Body of pancreas (tissue), 4 donors: ENCODE results near the gene TBC1D9B. TPM values are rescaled to one million over a fixed set of nuclear protein-coding genes. Genes with fewer than 3 reads are reported as not detected.

Experiments
- ATAC-seq: fragments of 150-250 bp; one replicate; pipeline ENCODE4 v1.9.1; 2016
- DNase-seq, 4 donors: peaks; one replicate each; pipeline ENCODE4 v3.0.0-alpha.2; 2019
- H3K27ac ChIP-seq, 4 donors: fragments of 200-600 bp; sonication (generic); 1 replicate in 3 of 4; 2 replicates in 1 of 4; pipeline versions ENCODE4 v1.5.1 to v1.6.1; 2016 to 2019; ENCODE audit warnings: mild to moderate bottlenecking in 1 of 4, mixed read lengths in 1 of 4, moderate library complexity in 1 of 4
- H3K27me3 ChIP-seq, 2 donors: fragments of 200-600 bp; sonication (generic); one replicate each; pipeline ENCODE4 v1.6.0; 2016; ENCODE audit warnings: mild to moderate bottlenecking in 1 of 2
- H3K36me3 ChIP-seq, 2 donors: fragments of 200-600 bp; sonication (generic); replicated peaks in 1 of 2; 2 replicates each; pipeline ENCODE4 v1.5.1; 2016; ENCODE audit warnings: low read depth in 2 of 2; ENCODE audit not compliant: insufficient read depth in 1 of 2
- H3K4me1 ChIP-seq: fragments of 200-600 bp; sonication (generic); one replicate; pipeline ENCODE4 v1.6.0; 2016
- H3K4me3 ChIP-seq, 2 donors: fragments of 200-600 bp; sonication (generic); 1 replicate in 1 of 2; 2 replicates in 1 of 2; pipeline ENCODE4 v1.5.1; 2016 to 2019
- H3K9me3 ChIP-seq, 3 donors: fragments of 200-600 bp; sonication (generic); 1 replicate in 2 of 3; 2 replicates in 1 of 3; pipeline ENCODE4 v1.5.1; 2016
- POLR2A ChIP-seq, 3 donors: fragments of 450-650 bp; IDR thresholded peaks; one replicate each; pipeline ENCODE4 v1.6.1; 2016; ENCODE audit warnings: antibody characterized with exemption in 3 of 3, mild to moderate bottlenecking in 2 of 3
- WGBS, 2 donors: methylation state at CpG; one replicate each; pipeline ENCODE4 v1.1.5; 2017; 5-methylcytosine and 5-hydroxymethylcytosine counted together
- intact Hi-C: fragments of 100-400 bp; cut with DNase I; formaldehyde crosslinking; loops from one replicate; pipeline ENCODE4 v1.15.1; 2023
- small RNA-seq: library from RNA; depleted of rRNA; stranded (forward); fragments of <200 nt; gene quantifications from one replicate; pipeline ENCODE3, GENCODE V24; 2016
- total RNA-seq, 2 donors: library from RNA; depleted of rRNA; stranded (reverse); fragments of >200 nt; gene quantifications; one replicate each; pipeline ENCODE4 v1.1.0, GENCODE V29; 2016
- TF ChIP-seq, protein P1 (sequence below), 7 experiments: fragments of 450-650 bp in 4 of 7; fragments of 200-600 bp in 3 of 7; sonication (generic) in 3 of 7; IDR thresholded peaks; one replicate each; pipeline ENCODE4 v1.5.1; 2016 to 2019; ENCODE audit warnings: antibody characterized with exemption in 7 of 7

TBC1D9B gene
- total RNA-seq, 2 donors from 2014 or later, result 69.8 to 121 TPM

DNA sequence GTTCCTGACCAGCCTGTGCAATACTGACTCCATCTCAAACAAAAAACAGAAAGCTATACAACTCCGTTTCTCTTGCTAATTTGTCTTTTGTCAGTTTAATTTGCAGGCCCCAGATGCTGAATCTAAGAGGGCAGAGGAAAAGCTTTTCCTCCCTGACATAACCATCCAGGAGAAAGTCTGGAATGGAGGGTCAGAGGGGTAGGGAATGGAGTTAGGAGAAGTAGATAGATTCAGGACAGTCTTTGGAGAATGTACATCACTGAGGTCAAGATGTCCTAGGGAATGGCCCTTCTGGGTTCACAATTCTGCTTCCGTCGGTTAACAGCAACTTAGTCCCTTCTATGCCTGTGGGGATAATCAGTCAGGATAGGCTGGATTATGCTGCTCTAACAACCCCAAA lies 93.6 kb downstream of the TBC1D9B start:
- H3K9me3 ChIP-seq, result no peaks in the 10 kb centered on the region
- H3K36me3 ChIP-seq, result no peaks in the 10 kb centered on the region
- H3K27ac ChIP-seq, result no peak overlapping the region
- DNase-seq (no peak), ATAC-seq (no peak)
- TF ChIP-seq POLR2A (IDR thresholded peaks at IDR 0.05), result no peak
- TF ChIP-seq, protein P1, sequence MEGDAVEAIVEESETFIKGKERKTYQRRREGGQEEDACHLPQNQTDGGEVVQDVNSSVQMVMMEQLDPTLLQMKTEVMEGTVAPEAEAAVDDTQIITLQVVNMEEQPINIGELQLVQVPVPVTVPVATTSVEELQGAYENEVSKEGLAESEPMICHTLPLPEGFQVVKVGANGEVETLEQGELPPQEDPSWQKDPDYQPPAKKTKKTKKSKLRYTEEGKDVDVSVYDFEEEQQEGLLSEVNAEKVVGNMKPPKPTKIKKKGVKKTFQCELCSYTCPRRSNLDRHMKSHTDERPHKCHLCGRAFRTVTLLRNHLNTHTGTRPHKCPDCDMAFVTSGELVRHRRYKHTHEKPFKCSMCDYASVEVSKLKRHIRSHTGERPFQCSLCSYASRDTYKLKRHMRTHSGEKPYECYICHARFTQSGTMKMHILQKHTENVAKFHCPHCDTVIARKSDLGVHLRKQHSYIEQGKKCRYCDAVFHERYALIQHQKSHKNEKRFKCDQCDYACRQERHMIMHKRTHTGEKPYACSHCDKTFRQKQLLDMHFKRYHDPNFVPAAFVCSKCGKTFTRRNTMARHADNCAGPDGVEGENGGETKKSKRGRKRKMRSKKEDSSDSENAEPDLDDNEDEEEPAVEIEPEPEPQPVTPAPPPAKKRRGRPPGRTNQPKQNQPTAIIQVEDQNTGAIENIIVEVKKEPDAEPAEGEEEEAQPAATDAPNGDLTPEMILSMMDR (IDR thresholded peaks at IDR 0.05), result no peak
- no peaks in the 10 kb centered on the region for H3K27me3 ChIP-seq
- no peak overlapping the region for H3K4me3 ChIP-seq
- 77 to 87% methylated on average over 3 of the region's 3 CpGs for WGBS, 2 donors
- intact Hi-C loops, result no loop called here
- peaks cover 20% of the 10 kb centered on the region for H3K4me1 ChIP-seq

DNA sequence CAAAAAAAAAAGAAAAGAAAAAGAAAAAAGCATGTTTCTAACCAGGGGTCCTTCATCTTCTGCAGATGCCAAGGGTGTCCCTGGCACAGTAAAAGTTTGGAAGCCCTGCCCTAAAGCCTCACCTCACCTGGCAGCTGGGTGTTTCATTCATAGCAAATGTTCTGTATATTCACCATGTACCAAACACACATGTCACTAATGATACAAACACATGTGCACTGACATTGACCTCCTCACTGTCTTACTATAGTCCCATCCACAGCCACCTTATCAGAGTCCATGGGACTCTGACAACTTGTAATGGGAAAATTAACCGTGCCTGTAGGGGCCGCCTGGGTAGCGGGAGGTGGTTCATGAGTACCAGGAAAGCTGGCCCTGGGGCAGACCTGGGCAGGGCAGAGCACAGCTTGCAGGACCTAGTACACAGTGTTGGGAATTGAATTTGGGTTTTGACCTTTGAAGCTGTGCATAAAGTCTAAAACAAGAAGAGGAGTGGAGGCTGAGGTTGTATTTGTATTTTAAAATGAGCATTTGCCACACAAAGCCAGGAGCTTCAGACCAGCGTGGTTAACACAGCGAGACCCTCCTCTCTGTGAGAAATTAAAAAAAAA lies 94.6 kb downstream of the TBC1D9B start:
- H3K4me1 ChIP-seq, result peaks cover 14% of the 10 kb centered on the region
- 87 to 88% methylated on average over 5 of the region's 5 CpGs for WGBS, 2 donors
- no peak overlapping the region for H3K27ac ChIP-seq
- H3K9me3 ChIP-seq, result no peaks in the 10 kb centered on the region
- no peaks in the 10 kb centered on the region for H3K36me3 ChIP-seq
- no peak overlapping the region for H3K4me3 ChIP-seq
- TF ChIP-seq, protein P1 (IDR thresholded peaks at IDR 0.05), result no peak
- no peak for TF ChIP-seq POLR2A (IDR thresholded peaks at IDR 0.05)
- DNase-seq (no peak), ATAC-seq (no peak)
- no peaks in the 10 kb centered on the region for H3K27me3 ChIP-seq
- intact Hi-C loops, result no loop called here

DNA sequence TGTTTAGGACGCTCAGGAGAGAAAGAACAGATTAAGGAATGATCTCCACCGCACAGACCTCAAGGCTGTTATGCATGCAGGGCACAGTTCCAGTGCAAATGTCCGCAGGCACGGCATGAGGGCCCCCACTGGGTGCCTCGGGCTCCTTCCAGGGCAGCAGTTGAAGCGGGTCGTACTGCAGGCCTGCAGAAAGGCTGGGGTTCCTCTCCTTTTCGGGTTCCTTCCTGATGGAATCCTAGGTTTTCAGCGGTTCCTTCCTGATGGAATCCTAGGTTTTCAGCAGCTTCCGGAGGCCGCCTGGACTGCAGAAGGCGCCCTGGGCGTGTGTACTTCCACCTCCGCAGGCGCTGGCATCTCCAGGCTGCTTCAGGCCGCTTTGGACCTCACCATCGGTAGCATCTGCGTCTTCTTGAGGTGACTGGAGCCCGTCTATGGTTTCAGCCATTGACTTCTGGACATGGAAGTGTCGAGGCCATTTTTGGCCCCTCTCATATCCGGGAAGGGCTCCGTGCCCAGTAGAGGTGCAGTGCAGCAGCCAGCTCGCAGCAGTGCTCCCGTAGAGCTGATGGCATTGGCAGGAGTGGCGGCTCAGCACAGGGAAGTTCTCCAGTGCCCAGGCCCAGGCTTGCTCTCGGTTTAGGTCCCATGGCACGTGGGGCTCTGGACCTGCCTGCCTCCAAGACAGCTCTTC lies 95.4 kb downstream of the TBC1D9B start:
- Histone ChIP-seq H3K27ac (no peak overlapping the region), H3K4me1 (peaks cover 14% of the 10 kb centered on the region), H3K4me3 (no peak overlapping the region), H3K36me3 (no peaks in the 10 kb centered on the region), H3K9me3 (no peaks in the 10 kb centered on the region), H3K27me3 (no peaks in the 10 kb centered on the region)
- WGBS, 2 donors, result 92 to 94% methylated on average over 20 to 27 of the region's 27 CpGs
- TF ChIP-seq, protein P1 (IDR thresholded peaks at IDR 0.05), result no peak
- TF ChIP-seq POLR2A (IDR thresholded peaks at IDR 0.05), result no peak
- no peak for ATAC-seq
- intact Hi-C loops, result no loop called here
- DNase-seq, result no peak

Small RNAs within 50 kb of the gene (small RNA-seq; reads per million reads assigned to genes)
- not detected for gene RF00019

Other genes starting within 250 kb of the TBC1D9B start
- gene CBY3, start 226.9 kb downstream of the TBC1D9B start, total RNA-seq, result not detected
- gene CANX, start 208.9 kb downstream of the TBC1D9B start, total RNA-seq, result 100 to 1,000 TPM; 262 to 401 TPM
- 10 to 100 TPM; 18.1 to 18.2 TPM for gene MAML1, start 175.1 kb downstream of the TBC1D9B start, total RNA-seq
- 10 to 100 TPM; 10.6 to 16.2 TPM for gene LTC4S, start 113.9 kb downstream of the TBC1D9B start, total RNA-seq
- gene MGAT4B, start 101.0 kb downstream of the TBC1D9B start, total RNA-seq, result 10 to 100 TPM; 89.0 to 90.0 TPM
- gene SQSTM1, start 87.0 kb downstream of the TBC1D9B start, total RNA-seq, result 100 to 1,000 TPM; 249 to 606 TPM
- gene MRNIP, start 49.1 kb downstream of the TBC1D9B start, total RNA-seq, result 10 to 100 TPM; 23.4 to 34.8 TPM
- gene RNF130, start 163.9 kb upstream of the TBC1D9B start, total RNA-seq, result 10 to 100 TPM; 32.3 to 58.9 TPM